SK-N-SH treated with all-trans-retinoic acid at 6 μM for 48 hours (cell line): ENCODE results near the gene RIC8B.

Source experiments
- ATAC-seq: fragments of 200-7000 bp; cut with Tn5 transposase; 3 replicates; pipeline ENCODE4 v1.9.1; 2020; ENCODE audit warnings: mild to moderate bottlenecking, moderate library complexity
- ARNTL ChIP-seq: fragments of 450-650 bp; formaldehyde crosslinking; IDR thresholded peaks from 2 replicates; pipeline ENCODE4 v1.5.0; 2020; ENCODE audit warnings: low read depth, mild to moderate bottlenecking, moderate library complexity, borderline replicate concordance
- BACH2 ChIP-seq: fragments of 250-450 bp; sonication (Bioruptor Pico); IDR thresholded peaks from 2 replicates; pipeline ENCODE4 v1.9.0; 2021; ENCODE audit warnings: mild to moderate bottlenecking, borderline replicate concordance
- CREB5 ChIP-seq: fragments of 250-450 bp; sonication (Bioruptor Pico); IDR thresholded peaks from 2 replicates; pipeline ENCODE4 v1.5.1; 2020; ENCODE audit warnings: low read depth, mild to moderate bottlenecking, moderate library complexity
- CSDC2 ChIP-seq: fragments of 250-450 bp; sonication (Bioruptor Pico); IDR thresholded peaks from 2 replicates; pipeline ENCODE4 v1.5.0; 2020; ENCODE audit warnings: mild to moderate bottlenecking, moderate library complexity
- CSRNP3 ChIP-seq: fragments of 250-450 bp; sonication (Bioruptor Pico); IDR thresholded peaks from 2 replicates; pipeline ENCODE4 v1.5.1; 2021; ENCODE audit warnings: mild to moderate bottlenecking, moderate library complexity
- ESRRG ChIP-seq: fragments of 250-450 bp; sonication (Bioruptor Pico); IDR thresholded peaks from 2 replicates; pipeline ENCODE4 v1.6.1; 2021; ENCODE audit warnings: mild to moderate bottlenecking
- GLIS3 ChIP-seq: fragments of 250-450 bp; sonication (Bioruptor Pico); IDR thresholded peaks from 2 replicates; pipeline ENCODE4 v1.5.0; 2020; ENCODE audit warnings: mild to moderate bottlenecking, moderate library complexity
- ISL1 ChIP-seq: fragments of 250-450 bp; sonication (Bioruptor Pico); IDR thresholded peaks from 2 replicates; pipeline ENCODE4 v2.1.2; 2022; ENCODE audit warnings: mild to moderate bottlenecking, moderate library complexity
- OSR1 ChIP-seq: fragments of 250-450 bp; sonication (Bioruptor Pico); IDR thresholded peaks from 2 replicates; pipeline ENCODE4 v1.8.0; 2022; ENCODE audit warnings: moderate library complexity, mild to moderate bottlenecking, inconsistent platforms
- PATZ1 ChIP-seq: fragments of 250-450 bp; sonication (Bioruptor Pico); IDR thresholded peaks from 2 replicates; pipeline ENCODE4 v1.8.0; 2020; ENCODE audit warnings: mild to moderate bottlenecking, moderate library complexity, borderline replicate concordance
- POU6F1 ChIP-seq: fragments of 250-450 bp; sonication (Bioruptor Pico); IDR thresholded peaks from 2 replicates; pipeline ENCODE4 v1.8.0; 2021; ENCODE audit warnings: low read depth, mild to moderate bottlenecking, moderate library complexity, borderline replicate concordance
- PPARA ChIP-seq: fragments of 250-450 bp; sonication (Bioruptor Pico); IDR thresholded peaks from 2 replicates; pipeline ENCODE4 v1.5.0; 2020; ENCODE audit warnings: mild to moderate bottlenecking, borderline replicate concordance
- RARB ChIP-seq: fragments of 250-450 bp; sonication (Bioruptor Pico); IDR thresholded peaks from 2 replicates; pipeline ENCODE4 v1.8.0; 2021; ENCODE audit warnings: mild to moderate bottlenecking, moderate library complexity
- SNAI2 ChIP-seq: fragments of 250-450 bp; sonication (Bioruptor Pico); IDR thresholded peaks from 2 replicates; pipeline ENCODE4 v1.5.0; 2020; ENCODE audit warnings: mild to moderate bottlenecking, moderate library complexity
- TCF4 ChIP-seq: fragments of 250-450 bp; sonication (Bioruptor Pico); IDR thresholded peaks from 2 replicates; pipeline ENCODE4 v1.8.0; 2021; ENCODE audit warnings: mild to moderate bottlenecking, moderate library complexity, borderline replicate concordance
- TOX ChIP-seq: fragments of 250-450 bp; sonication (Bioruptor Pico); IDR thresholded peaks from 2 replicates; pipeline ENCODE4 v1.8.0; 2021; ENCODE audit warnings: mild to moderate bottlenecking, moderate library complexity, borderline replicate concordance
- TSHZ2 ChIP-seq: fragments of 250-450 bp; sonication (Bioruptor Pico); IDR thresholded peaks from 2 replicates; pipeline ENCODE4 v1.5.0; 2020; ENCODE audit warnings: mild to moderate bottlenecking, moderate library complexity
- ZFP3 ChIP-seq: fragments of 250-450 bp; sonication (Bioruptor Pico); IDR thresholded peaks from 2 replicates; pipeline ENCODE4 v1.5.0; 2020; ENCODE audit warnings: mild to moderate bottlenecking, moderate library complexity
- ZFP30 ChIP-seq: fragments of 450-650 bp; formaldehyde crosslinking; IDR thresholded peaks from 2 replicates; pipeline ENCODE4 v1.5.0; 2022; ENCODE audit warnings: mild to moderate bottlenecking, moderate library complexity
- ZNF565 ChIP-seq: fragments of 450-650 bp; formaldehyde crosslinking; conservative IDR thresholded peaks from 2 replicates; pipeline ENCODE4 v1.5.0; 2020; ENCODE audit warnings: low read depth, mild to moderate bottlenecking, moderate library complexity
- ZNF70 ChIP-seq: fragments of 450-650 bp; formaldehyde crosslinking; IDR thresholded peaks from 2 replicates; pipeline ENCODE4 v1.5.0; 2020; ENCODE audit warnings: mild to moderate bottlenecking, moderate library complexity
- ZNF8 ChIP-seq: fragments of 450-650 bp; formaldehyde crosslinking; IDR thresholded peaks from 2 replicates; pipeline ENCODE4 v1.5.0; 2020; ENCODE audit warnings: mild to moderate bottlenecking, moderate library complexity

Gene RIC8B

GRCh38 chr12:106794369-106794768 is 19.9 kb downstream of the RIC8B start:
- TF ChIP-seq ARNTL (CRISPR knock-in tag) (no peak), ZNF70 (CRISPR knock-in tag) (no peak), TCF4 (no peak)
- no peak for ATAC-seq

GRCh38 chr12:106801167-106801708 is 26.8 kb downstream of the RIC8B start:
- no peak for ATAC-seq
- TF ChIP-seq ZNF70 (CRISPR knock-in tag) (no peak), CSRNP3 (no peak), BACH2 (CRISPR knock-in tag) (no peak), ZNF8 (no peak), TCF4 (no peak), OSR1 (CRISPR knock-in tag) (no peak), ZNF565 (CRISPR knock-in tag) (no peak), TOX (CRISPR knock-in tag) (no peak), GLIS3 (CRISPR knock-in tag) (no peak), ESRRG (CRISPR knock-in tag) (no peak), TSHZ2 (CRISPR knock-in tag) (no peak), CREB5 (CRISPR knock-in tag) (no peak), PATZ1 (no peak), ZFP3 (no peak), SNAI2 (no peak), CSDC2 (no peak), ISL1 (CRISPR knock-in tag) (no peak), ZFP30 (CRISPR knock-in tag) (no peak), PPARA (CRISPR knock-in tag) (no peak), ARNTL (CRISPR knock-in tag) (no peak)
- TF ChIP-seq, all 23 proteins: peak for 0

- ATAC-seq: no peak
- TF ChIP-seq ZNF565 (CRISPR knock-in tag) (no peak), ARNTL (CRISPR knock-in tag) (no peak), ZFP30 (CRISPR knock-in tag) (no peak), CREB5 (CRISPR knock-in tag) (no peak), ZNF8 (no peak), ISL1 (CRISPR knock-in tag) (no peak), RARB (CRISPR knock-in tag) (no peak), TCF4 (no peak), SNAI2 (no peak), ESRRG (CRISPR knock-in tag) (no peak), ZNF70 (CRISPR knock-in tag) (no peak), PPARA (CRISPR knock-in tag) (no peak), BACH2 (CRISPR knock-in tag) (no peak), POU6F1 (no peak)
- TF ChIP-seq, all 23 proteins: peak for 0
Measured at GRCh38 chr12:106801830-106802533, 27.5 kb downstream of the RIC8B start.
